NCI-H187 (cell line): ENCODE results near the gene MYL5.
A peak's percentile ranks its signal among the peaks of the same experiment; 100 is the strongest.
"Not testable (repeated sequence)": the region's sequence is repeated elsewhere in the genome, so short reads cannot be mapped to it uniquely, and the experiment has no call there.

Source experiments
- DNase-seq, 2 experiments: peaks; one replicate each; lab custom pipeline; 2025; lab: John Stamatoyannopoulos, UW

MYL5 gene, protein sequence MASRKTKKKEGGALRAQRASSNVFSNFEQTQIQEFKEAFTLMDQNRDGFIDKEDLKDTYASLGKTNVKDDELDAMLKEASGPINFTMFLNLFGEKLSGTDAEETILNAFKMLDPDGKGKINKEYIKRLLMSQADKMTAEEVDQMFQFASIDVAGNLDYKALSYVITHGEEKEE

GRCh38 chr4:674172-675035, at the start of gene MYL5, which contains the start of gene ATP5ME:
TSS of gene MYL5 (plus strand) at chr4:674542. CDS start at chr4:678027, 3,485 bp downstream.
TSS of gene ATP5ME (minus strand) at chr4:674276. CDS start at chr4:674247, 29 bp downstream.
- DNase-seq, result peak; percentile 94 to 95

DNA sequence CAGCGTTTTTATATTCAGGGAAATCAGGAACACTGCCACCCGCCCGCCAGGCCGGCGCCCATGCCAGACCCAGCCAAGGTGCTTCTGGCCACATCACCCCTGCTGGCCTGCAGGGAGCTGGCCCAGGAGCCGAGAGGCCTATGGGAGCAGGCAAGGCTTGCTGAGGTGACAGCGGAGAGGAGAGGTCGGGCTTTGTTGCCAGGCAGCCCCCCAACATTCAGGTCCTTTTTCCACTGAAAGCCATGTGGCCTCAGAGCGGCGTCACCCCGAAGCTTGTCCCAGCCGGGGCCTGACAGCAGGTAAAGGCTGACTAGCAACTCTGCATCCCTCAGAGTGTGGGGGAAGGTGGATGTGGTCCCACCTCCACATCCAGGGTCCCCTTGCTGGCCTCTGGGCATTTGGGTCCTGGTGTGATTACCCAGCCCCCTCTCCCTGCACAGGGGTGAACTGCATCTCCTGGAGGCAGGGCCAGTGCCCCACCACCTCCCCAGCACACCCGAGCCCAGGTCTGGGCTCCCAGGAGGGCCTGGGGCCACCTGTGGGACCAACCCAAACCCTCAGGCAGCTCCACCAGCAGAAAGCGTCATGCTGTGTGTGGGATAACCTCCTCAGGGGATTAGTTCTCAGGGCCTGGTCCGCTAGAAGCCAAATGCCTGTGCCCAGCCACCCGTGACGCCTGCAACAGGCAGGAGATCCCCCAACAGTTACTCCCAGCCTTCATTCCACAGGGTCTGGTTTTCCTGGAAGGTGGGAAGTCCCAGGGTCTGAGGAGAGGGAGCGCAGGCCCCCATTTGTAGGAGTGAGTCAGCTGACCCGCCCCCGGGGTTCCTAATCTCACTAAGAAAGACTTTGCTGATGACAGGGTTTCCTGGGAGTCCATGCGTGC, 49.4 kb upstream of the MYL5 start, which contains the start of gene PDE6B:
PDE6B (plus strand) TSS at position 869 of the 886 bp plus-strand sequence. CDS start 54 bp downstream, outside the sequence.
- DNase-seq, result no peak

- DNase-seq, result no peak
Observed at GRCh38 chr4:625631-626161, 48.6 kb upstream of the MYL5 start.

- no peak for DNase-seq
Observed at GRCh38 chr4:626201-627091, 47.9 kb upstream of the MYL5 start.

GRCh38 chr4:627347-628125, 46.8 kb upstream of the MYL5 start:
- DNase-seq, result no peak

DNA sequence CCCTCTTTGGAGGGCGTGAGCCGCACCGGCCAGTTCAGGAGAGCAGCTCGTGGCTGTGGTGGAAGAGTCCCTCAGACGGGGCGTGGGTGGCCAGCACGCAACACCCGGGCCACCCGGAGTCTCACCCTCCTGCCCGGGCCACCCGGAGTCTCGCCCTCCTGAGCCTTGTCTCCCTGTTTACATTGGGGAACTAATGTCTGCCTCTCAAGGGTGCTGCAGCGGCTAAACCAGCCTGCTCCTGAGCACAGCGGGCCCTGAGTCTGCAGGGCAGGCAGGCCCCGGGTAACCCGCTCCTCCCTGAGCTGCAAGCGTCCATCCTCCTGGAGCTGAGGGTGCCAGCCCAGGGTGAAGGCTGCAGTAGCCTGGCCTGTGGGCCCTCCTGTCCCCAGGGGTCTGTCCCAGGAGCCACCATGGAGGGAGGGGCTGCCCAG, 46.0 kb upstream of the MYL5 start:
- DNase-seq, result no peak

DNA sequence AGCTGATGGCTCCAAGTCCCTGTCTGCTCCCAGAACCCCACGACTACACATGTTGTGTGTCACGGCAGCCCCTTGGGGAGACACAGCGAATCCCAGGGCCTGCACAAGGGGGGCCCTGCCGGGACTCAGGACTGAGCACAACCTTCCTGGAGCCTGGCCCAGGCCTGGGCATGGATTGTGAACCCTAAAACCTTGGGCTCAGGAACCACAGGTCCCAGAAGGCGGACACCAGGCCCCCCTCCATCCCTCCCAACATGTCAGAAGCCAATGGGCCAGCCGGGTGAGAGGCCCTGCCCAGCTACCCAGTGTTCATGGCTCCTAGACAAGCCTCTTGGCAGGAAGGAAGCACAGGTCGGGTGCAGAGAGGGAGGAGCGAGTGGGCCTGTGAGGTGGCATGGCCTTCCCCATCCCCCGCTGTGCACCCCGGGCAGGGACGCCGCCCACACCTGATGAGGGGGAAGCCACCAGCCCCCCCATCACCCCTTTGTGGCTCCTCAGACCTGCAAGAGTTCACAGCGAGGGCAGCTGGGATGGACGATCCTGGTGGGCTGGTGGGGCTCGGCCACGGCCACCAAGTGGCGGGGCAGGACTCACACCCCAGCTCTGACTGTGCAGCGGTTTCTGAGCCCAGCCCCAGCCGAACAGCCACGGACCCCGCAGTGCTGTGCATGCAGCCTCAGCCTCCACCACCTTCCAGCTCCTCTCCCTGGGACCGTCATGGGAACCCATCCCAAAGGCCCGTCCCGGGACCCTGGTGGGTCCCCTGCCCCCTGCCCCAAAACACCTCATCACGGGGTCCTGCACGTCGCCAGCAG, 45.3 kb upstream of the MYL5 start:
- DNase-seq, result no peak

DNA sequence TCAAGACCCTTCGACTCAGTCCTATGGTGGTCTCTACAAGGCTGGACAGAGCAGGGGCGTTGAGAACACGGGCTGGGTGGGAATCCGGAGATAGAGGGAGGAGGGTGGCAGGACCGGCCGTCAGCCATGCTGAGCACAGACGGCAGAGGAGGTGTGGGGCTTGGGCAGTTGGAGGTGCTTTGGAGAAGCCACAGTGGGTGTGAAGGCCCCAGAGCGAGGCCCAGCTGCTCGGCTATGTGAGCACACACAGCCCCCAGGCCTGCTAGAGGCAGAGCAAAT, 44.8 kb upstream of the MYL5 start:
- DNase-seq, result no peak

- no peak for DNase-seq
Observed at GRCh38 chr4:629915-630641, 44.3 kb upstream of the MYL5 start.

- DNase-seq, result no peak
Observed at GRCh38 chr4:630656-631055, 43.7 kb upstream of the MYL5 start.

DNA sequence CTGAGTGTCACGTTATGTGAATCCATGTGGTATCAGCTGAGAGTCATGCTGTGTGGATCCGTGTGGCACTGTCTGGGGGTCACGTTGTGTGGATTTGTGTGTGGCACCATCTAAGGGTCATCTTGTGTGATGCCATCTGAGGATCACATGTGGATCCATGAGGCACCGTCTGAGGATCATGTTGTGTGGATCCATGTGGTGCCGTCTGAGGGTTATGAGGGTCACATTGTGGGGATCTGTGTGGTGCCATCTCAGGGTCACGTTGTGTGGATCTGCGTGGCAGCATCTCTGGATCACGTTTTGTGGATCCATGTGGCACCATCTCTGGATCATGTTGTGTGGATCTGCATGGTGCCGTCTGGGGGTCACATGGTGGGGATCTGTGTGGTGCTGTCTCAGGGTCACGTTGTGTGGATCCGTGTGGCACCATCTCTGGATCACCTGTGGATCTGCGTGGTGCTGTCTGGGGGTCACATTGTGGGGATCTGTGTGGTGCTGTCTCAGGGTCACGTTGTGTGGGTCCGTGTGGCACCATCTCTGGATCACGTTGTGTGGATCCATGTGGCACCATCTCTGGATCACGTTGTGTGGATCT, 42.0 kb upstream of the MYL5 start:
- no peak for DNase-seq

DNA sequence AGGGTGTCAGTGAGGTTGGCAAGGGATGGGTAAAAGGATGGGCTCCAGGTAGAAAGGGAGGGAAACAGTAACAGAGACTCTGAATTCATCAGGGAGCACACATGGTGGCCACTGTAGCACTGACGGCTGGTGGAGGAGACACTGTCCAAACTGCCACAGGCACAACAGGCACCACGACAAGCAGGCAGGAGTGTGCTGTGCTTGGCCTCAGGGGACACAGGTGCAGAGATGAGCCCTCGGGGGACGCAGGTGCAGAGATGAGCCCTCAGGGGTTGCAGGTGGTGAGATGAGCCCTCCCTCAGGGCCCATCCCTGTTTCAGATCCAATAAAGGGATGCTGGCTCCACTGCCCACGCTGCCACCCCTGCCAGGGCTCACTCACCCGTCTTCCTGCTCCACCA, 41.4 kb upstream of the MYL5 start:
- no peak for DNase-seq

- no peak for DNase-seq
Observed at GRCh38 chr4:633406-633805, 40.9 kb upstream of the MYL5 start.

- DNase-seq, result no peak
Observed at GRCh38 chr4:633976-634598, 40.3 kb upstream of the MYL5 start.

DNA sequence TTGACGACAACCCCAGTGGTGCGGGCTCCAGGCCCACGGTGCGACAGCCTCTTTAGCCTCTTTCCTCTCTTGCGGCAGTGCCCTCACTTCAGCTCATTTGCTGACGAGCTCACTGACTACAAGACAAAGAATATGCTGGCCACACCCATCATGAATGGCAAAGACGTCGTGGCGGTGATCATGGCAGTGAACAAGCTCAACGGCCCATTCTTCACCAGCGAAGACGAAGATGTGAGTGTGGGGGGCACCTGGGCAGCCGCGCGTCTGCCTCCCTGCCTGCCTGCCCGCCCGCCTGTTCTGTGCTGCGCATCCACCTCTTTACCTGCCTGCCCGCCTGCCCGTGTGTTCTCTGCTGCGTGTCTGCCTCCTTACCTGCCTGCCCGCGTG, 39.8 kb upstream of the MYL5 start:
- DNase-seq, result no peak

DNA sequence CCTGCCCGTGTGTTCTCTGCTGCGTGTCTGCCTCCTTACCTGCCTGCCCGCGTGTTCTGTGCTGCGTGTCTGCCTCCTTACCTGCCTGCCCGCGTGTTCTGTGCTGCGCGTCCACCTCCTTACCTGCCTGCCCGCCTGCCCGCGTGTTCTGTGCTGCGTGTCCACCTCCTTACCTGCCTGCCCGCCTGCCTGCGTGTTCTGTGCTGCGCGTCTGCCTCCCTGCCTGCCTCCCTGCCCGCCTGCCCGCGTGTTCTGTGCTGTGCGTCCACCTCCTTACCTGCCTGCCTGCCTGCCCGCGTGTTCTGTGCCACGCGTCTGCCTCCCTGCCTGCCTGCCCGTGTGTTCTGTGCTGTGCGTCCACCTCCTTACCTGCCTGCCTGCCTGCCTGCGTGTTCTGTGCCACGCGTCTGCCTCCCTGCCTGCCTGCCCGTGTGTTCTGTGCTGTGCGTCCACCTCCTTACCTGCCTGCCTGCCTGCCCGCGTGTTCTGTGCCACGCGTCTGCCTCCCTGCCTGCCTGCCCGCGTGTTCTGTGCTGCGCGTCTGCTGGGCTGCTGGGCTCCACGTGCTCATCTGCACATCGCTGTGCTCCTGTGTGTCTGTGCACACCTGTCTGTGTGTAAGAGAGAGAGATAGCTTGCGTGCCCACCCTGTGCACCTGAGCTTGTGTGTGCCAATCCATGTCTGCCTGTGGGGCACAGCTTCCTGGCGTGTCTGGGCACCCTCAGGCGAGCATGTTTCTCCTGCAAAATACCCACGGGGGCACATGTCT, 39.1 kb upstream of the MYL5 start:
- DNase-seq, result not testable (repeated sequence)
